Measurements from ENCODE around the gene ERCC2. TPM values are rescaled to one million over a fixed set of nuclear protein-coding genes. Genes with fewer than 3 reads are reported as not detected.

ERCC2 gene
- total and polyA plus RNA-seq, 3 donors from 2014 or later: 37.5 to 49.8 (median 46.4) TPM

GRCh38 chr19:45333609-45334303 lies 36.6 kb downstream of the ERCC2 start:
- TF ChIP-seq CTCF (IDR thresholded peaks at IDR 0.05): no peak
- no peak for TF ChIP-seq POLR2A (IDR thresholded peaks at IDR 0.05)
- Histone ChIP-seq H3K4me1 (no peaks in the 10 kb centered on the region), H3K27me3 (no peaks in the 10 kb centered on the region), H3K27ac (no peak overlapping the region), H3K36me3 (ENCODE audit: low read depth, missing control alignments) (no peaks in the 10 kb centered on the region), H3K4me3 (no peak overlapping the region), H3K9me3 (no peaks in the 10 kb centered on the region)
- DNase-seq: no peak
- intact Hi-C loops (cut with DNase I; ENCODE audit: low total_unique reads): no loop called here
- 77 to 89% methylated on average over 10 of the region's 10 CpGs for WGBS, 2 donors

- H3K27me3 ChIP-seq: no peaks in the 10 kb centered on the region
- DNase-seq: no peak
- no peaks in the 10 kb centered on the region for H3K9me3 ChIP-seq
- H3K36me3 ChIP-seq (ENCODE audit: low read depth, missing control alignments): no peaks in the 10 kb centered on the region
- no peak overlapping the region for H3K4me3 ChIP-seq
- H3K4me1 ChIP-seq: no peaks in the 10 kb centered on the region
- intact Hi-C loops (cut with DNase I; ENCODE audit: low total_unique reads): no loop called here
- TF ChIP-seq POLR2A (IDR thresholded peaks at IDR 0.05): no peak
- no peak overlapping the region for H3K27ac ChIP-seq
- WGBS, 2 donors: 20 to 77% methylated on average over 1 to 7 of the region's 7 CpGs
Observed at GRCh38 chr19:45331411-45331810, 39.0 kb downstream of the ERCC2 start.

GRCh38 chr19:45327404-45328143 lies 42.8 kb downstream of the ERCC2 start:
- no peaks in the 10 kb centered on the region for H3K9me3 ChIP-seq
- DNase-seq: no peak
- no peak overlapping the region for H3K27ac ChIP-seq
- 79 to 84% methylated on average over 13 of the region's 13 CpGs for WGBS, 2 donors
- no peaks in the 10 kb centered on the region for H3K27me3 ChIP-seq
- intact Hi-C loops (cut with DNase I; ENCODE audit: low total_unique reads): no loop called here
- no peaks in the 10 kb centered on the region for H3K36me3 ChIP-seq (ENCODE audit: low read depth, missing control alignments)
- peaks cover 13% of the 10 kb centered on the region for H3K4me1 ChIP-seq
- no peak for TF ChIP-seq POLR2A (IDR thresholded peaks at IDR 0.05)
- TF ChIP-seq CTCF (IDR thresholded peaks at IDR 0.05): no peak
- H3K4me3 ChIP-seq: no peak overlapping the region

- Histone ChIP-seq H3K27me3 (no peaks in the 10 kb centered on the region), H3K9me3 (no peaks in the 10 kb centered on the region), H3K4me3 (no peak overlapping the region), H3K27ac (no peak overlapping the region), H3K36me3 (ENCODE audit: low read depth, missing control alignments) (no peaks in the 10 kb centered on the region), H3K4me1 (peaks cover 24% of the 10 kb centered on the region)
- DNase-seq: no peak
- TF ChIP-seq CTCF (IDR thresholded peaks at IDR 0.05) (no peak), POLR2A (IDR thresholded peaks at IDR 0.05) (no peak)
- intact Hi-C loops (cut with DNase I; ENCODE audit: low total_unique reads): no loop called here
- WGBS, 2 donors: 50 to 60% methylated on average over 9 to 11 of the region's 11 CpGs
Observed at GRCh38 chr19:45324349-45324907, 45.9 kb downstream of the ERCC2 start.

- Histone ChIP-seq H3K27ac (no peak overlapping the region), H3K4me1 (peaks cover 24% of the 10 kb centered on the region), H3K36me3 (ENCODE audit: low read depth, missing control alignments) (no peaks in the 10 kb centered on the region), H3K9me3 (no peaks in the 10 kb centered on the region), H3K4me3 (peak overlapping the region in 1 of 2 donors; percentile 31), H3K27me3 (no peaks in the 10 kb centered on the region)
- intact Hi-C loops (cut with DNase I; ENCODE audit: low total_unique reads): no loop called here
- DNase-seq: no peak
- WGBS, 2 donors: 1 to 4% methylated on average over 14 to 29 of the region's 30 CpGs
- TF ChIP-seq POLR2A (IDR thresholded peaks at IDR 0.05): no peak
- no peak for TF ChIP-seq CTCF (IDR thresholded peaks at IDR 0.05)
Observed at GRCh38 chr19:45323671-45324081, 46.7 kb downstream of the ERCC2 start.

All from testis (tissue), 3 donors.